Activated naive CD8-positive, alpha-beta T cell treated with anti-CD3 and anti-CD28 coated beads, Interleukin-2, amount 10 ng/mL, durations not matched to agents 7 days and 5 days (primary cell): ENCODE results near the gene ZNF512B. TPM values are rescaled to one million over a fixed set of nuclear protein-coding genes. Genes with fewer than 3 reads are reported as not detected.
"Not testable (repeated sequence)": the region's sequence is repeated elsewhere in the genome, so short reads cannot be mapped to it uniquely, and the experiment has no call there.

Source experiments
- ATAC-seq: fragments of 150-1000 bp; cut with Tn5 transposase; one replicate; pipeline ENCODE4 v1.10.0; 2021; ENCODE audit warnings: low read depth, moderate library complexity
- POLR2A ChIA-PET: fragments of 350-600 bp; sonication (Branson Sonifier 250); formaldehyde crosslinking; loops from one replicate; lab custom pipeline; 2021; ENCODE audit warnings: antibody characterized with exemption; lab: Charles Lee
- DNase-seq: peaks from one replicate; pipeline ENCODE4 v3.0.0; 2021
- H3K27ac Mint-ChIP-seq: one replicate; pipeline ENCODE4 v1.8.0; 2022; ENCODE audit warnings: mild to moderate bottlenecking, mixed read lengths
- H3K27me3 Mint-ChIP-seq: one replicate; pipeline ENCODE4 v1.8.0; 2022; ENCODE audit warnings: mild to moderate bottlenecking, moderate library complexity, mixed read lengths
- H3K36me3 Mint-ChIP-seq: one replicate; pipeline ENCODE4 v1.8.0; 2021; ENCODE audit warnings: mild to moderate bottlenecking, mixed read lengths
- H3K4me1 Mint-ChIP-seq: one replicate; pipeline ENCODE4 v1.8.0; 2021; ENCODE audit warnings: mixed read lengths
- H3K4me3 Mint-ChIP-seq: one replicate; pipeline ENCODE4 v1.8.0; 2022; ENCODE audit warnings: mild to moderate bottlenecking, moderate library complexity, mixed read lengths
- H3K9me3 Mint-ChIP-seq: one replicate; pipeline ENCODE4 v1.8.0; 2021; ENCODE audit warnings: mixed read lengths
- total RNA-seq, 2 experiments: library from RNA; stranded (reverse); gene quantifications; one replicate each; pipeline ENCODE4 v1.2.3, GENCODE V29; 2021

ZNF512B gene
- total RNA-seq, 2 experiments from 2014 or later, result 15.4 TPM

GRCh38 chr20:63974402-63975200 is 4.9 kb upstream of the ZNF512B start:
- ATAC-seq (no peak), DNase-seq (peak; percentile 31)
- peaks cover 2% of the 10 kb centered on the region for H3K27me3 Mint-ChIP-seq
- H3K9me3 Mint-ChIP-seq, result no peaks in the 10 kb centered on the region
- H3K27ac Mint-ChIP-seq, result no peak overlapping the region
- H3K36me3 Mint-ChIP-seq, result peaks cover 16% of the 10 kb centered on the region
- peaks cover 34% of the 10 kb centered on the region for H3K4me1 Mint-ChIP-seq
- POLR2A ChIA-PET, result interaction anchor here (2.1 kb wide), 1 partner anchor 18 kb away, joined by 11 read pairs; the partner anchor contains the start of gene UCKL1
- no peak overlapping the region for H3K4me3 Mint-ChIP-seq

DNA sequence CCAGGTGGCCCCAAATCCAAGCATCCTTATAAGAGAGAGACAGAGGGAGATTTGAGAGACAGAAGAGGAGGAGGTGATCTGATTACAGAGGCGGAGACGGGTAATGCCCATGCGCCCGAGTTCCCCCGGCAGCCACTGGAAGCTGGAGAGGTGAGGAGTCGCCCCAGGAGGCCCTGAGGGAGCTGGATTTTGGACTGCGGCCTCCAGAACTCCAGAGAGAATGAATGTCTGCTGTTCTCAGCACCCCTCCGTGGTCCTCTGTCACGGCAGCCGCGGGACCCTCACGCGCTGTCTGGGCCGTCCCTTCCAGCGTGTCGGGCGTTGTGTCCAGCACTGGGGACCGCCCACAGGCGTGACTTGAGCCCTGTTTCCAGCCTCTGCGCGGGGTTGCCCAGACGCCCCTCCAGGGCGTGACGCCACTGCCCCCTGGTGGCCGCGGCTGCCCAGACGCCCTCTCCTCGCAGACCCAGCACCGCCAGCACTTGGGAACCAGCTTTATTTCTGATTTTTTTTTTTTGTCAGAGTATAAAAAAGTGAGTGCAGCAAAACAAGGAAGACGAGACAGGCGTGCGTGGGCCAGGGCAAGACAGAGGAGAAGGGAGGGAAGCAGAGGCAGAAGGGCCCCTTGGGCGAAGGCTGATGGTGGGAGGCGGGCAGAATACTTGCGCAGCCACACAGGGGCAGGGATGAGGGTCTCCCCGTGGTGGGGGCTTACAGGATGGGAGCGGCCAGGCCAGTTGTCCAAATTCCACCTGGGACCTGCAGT is 4.1 kb upstream of the ZNF512B start:
- no peaks in the 10 kb centered on the region for H3K9me3 Mint-ChIP-seq
- POLR2A ChIA-PET, result interaction anchor here (0.6 to 2.1 kb wide), 4 partner anchors 17 to 334 kb away, joined by 3 to 11 read pairs (median 4); partner anchors contain the start of gene UCKL1
- H3K27me3 Mint-ChIP-seq, result peaks cover 4% of the 10 kb centered on the region
- peak; percentile 91 for DNase-seq
- H3K4me1 Mint-ChIP-seq, result peaks cover 37% of the 10 kb centered on the region
- no peak overlapping the region for H3K27ac Mint-ChIP-seq
- H3K4me3 Mint-ChIP-seq, result no peak overlapping the region
- peak; percentile 44 for ATAC-seq
- peaks cover 16% of the 10 kb centered on the region for H3K36me3 Mint-ChIP-seq

DNA sequence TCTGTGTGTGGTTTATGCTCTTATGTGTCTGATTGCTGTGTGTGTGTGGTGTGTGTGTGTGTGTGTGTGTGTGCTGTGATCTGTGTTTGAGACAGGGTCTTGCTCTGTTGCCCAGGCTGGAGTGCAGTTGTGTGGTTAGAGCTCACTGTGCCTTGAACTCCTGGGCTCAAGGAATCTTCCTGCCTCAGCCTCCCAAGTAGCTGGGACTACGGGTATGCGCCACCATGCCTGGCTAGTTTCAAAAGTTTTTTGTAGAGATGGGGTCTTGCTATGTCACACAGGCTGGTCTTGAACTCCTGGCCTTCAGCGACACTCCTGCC is 3.4 kb upstream of the ZNF512B start:
- peak overlapping the region; percentile 11 for H3K27ac Mint-ChIP-seq
- DNase-seq, result no peak
- POLR2A ChIA-PET, result interaction anchor here (1.1 to 2.1 kb wide), 2 partner anchors 16 to 65 kb away, joined by 4 to 11 read pairs; partner anchors contain the start of gene UCKL1
- H3K36me3 Mint-ChIP-seq, result peaks cover 16% of the 10 kb centered on the region
- ATAC-seq, result no peak
- H3K27me3 Mint-ChIP-seq, result peaks cover 4% of the 10 kb centered on the region
- no peaks in the 10 kb centered on the region for H3K9me3 Mint-ChIP-seq
- no peak overlapping the region for H3K4me3 Mint-ChIP-seq
- peaks cover 38% of the 10 kb centered on the region for H3K4me1 Mint-ChIP-seq

DNA sequence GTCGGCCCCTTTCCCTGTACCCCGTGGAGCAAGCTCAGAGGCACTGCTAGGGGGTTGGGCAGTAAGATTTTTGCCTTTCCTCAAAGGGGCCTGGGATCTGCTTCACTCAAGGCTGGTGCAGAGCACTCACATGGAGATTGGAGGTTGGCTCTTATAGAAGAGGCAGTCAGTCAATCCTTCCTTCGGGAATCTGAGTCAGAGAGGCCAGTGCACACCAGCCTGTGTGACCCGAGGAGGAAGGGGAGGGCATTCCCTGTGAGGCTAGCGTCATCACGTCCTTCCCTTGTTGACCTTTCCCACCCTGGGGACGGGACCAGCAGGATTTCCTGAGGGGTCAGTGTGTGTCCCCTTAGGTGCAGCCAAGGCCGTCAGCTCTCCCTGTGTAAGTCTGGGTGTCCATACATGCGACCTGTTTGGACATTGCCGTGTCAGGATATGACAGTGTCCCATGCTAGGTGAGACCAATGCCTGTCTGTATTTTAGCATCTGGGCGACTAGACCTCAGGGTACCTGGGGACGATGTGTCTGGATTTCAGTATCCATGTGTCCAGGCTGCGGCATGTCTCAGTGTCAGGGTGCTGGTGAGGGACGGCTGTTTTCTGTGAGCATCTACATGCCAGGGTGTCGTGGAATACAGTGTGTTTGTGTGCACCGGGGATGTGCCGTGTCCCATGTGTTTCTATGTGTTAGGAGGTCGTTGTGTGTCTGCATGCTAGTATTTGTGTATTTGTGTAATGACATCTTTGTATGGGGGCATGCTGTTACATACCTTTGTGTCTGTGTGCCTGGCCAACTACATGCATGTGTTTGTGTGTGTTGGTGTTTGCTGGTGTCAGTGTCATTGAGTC is 2.8 kb upstream of the ZNF512B start:
- peaks cover 16% of the 10 kb centered on the region for H3K36me3 Mint-ChIP-seq
- ATAC-seq, result no peak
- peaks cover 32% of the 10 kb centered on the region for H3K4me1 Mint-ChIP-seq
- H3K4me3 Mint-ChIP-seq, result no peak overlapping the region
- POLR2A ChIA-PET, result interaction anchor here (1.2 to 2.1 kb wide), 2 partner anchors 8 to 16 kb away, joined by 3 to 11 read pairs; partner anchors contain the start of genes PRPF6 and UCKL1
- no peak for DNase-seq
- peaks cover 4% of the 10 kb centered on the region for H3K27me3 Mint-ChIP-seq
- H3K9me3 Mint-ChIP-seq, result no peaks in the 10 kb centered on the region
- H3K27ac Mint-ChIP-seq, result peak overlapping the region; percentile 11

GRCh38 chr20:63971960-63972311 is 2.2 kb upstream of the ZNF512B start:
- not testable (repeated sequence) for DNase-seq, H3K9me3 Mint-ChIP-seq, H3K27me3 Mint-ChIP-seq, H3K4me3 Mint-ChIP-seq, ATAC-seq, H3K27ac Mint-ChIP-seq
- Mint-ChIP-seq H3K4me1 (peaks cover 27% of the 10 kb centered on the region), H3K36me3 (peaks cover 16% of the 10 kb centered on the region)
- POLR2A ChIA-PET, result interaction anchor here (1.2 kb wide), 1 partner anchor 9 kb away, joined by 3 read pairs; the partner anchor contains the start of gene PRPF6

DNA sequence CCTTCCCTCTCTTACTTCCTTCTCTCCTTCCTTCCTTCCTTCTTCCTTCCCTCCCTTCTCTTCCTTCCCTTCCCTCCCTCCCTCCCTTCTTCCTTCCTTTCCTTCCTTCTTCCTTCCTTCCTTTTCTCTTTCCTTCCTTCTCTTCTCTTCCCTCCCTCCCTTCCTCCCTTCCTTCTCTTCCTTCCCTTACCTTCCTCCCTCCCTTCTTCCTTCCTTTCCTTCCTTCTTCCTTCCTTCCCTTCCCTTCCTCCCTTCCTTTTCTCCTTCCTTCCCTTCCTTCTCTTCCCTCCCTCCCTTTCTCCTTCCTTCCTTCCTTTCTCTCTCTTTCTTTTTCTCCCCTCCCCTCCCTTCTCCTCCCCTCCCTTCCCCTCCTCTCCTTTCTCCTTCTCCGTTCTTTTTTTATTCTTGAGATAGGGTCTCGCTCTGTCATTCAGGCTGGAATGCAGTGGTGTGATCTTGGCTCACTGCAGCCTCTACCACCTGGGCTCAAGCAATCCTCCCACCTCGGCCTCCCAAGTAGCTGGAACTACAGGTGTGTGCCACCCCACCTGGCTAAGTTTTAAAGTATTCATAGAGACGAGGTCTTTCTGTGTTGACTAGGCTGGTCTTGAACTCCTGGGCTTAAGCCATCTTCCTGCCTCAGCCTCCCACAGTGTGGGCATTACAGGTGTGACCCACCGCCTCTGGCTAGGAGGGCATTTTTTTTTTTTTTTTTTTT is 1.1 kb upstream of the ZNF512B start:
- Mint-ChIP-seq H3K36me3 (peaks cover 13% of the 10 kb centered on the region), H3K4me1 (peaks cover 18% of the 10 kb centered on the region), H3K27ac (peak overlapping the region; percentile 82), H3K4me3 (peak overlapping the region; percentile 55), H3K9me3 (no peaks in the 10 kb centered on the region), H3K27me3 (peaks cover 4% of the 10 kb centered on the region)
- POLR2A ChIA-PET, result interaction anchor here (1.2 kb wide), 1 partner anchor 10 kb away, joined by 3 read pairs; the partner anchor contains the start of gene PRPF6
- no peak for ATAC-seq
- no peak for DNase-seq

DNA sequence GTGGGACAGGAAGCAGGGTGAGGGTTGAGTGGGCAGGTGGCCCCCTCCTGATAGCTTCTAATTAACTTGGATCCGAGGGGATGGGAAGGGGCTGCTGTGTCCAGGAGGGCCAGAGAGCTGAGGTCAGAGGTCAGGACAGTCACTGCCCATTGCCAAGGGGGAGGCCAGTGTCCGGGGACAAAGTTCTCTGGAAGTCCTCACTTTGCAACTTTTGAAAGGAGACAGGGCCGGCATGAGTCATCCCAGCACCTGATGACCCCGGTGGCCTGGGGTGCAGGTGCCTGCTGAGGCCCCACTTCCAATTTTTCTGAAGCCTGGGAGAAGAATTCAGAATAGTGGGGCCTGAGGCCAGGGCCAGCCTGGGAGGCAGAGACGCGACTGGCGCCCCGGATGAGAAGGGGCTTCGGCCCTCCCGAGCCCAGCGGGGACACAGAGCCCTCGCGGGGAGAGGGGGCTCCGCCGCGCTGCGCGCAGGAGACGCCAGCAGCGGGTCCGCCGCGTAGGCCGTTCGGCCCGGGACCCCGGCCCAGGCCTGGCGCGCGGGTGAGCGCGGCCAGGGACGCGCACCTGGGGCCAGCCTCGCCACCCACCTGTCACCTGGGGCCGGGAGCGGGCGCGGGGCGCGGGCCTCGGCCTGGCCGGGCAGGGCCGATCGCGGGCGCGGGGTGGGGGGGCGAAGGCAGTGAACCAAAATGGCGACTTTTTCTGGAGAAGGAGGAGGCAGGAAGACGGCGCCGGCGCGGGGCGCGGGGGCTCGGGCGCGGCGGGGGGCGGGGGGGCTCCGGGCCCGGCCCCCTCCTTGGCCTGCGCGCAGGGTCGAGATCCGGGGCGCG is 586 bp downstream of the ZNF512B start:
- peak; percentile 19 for ATAC-seq
- DNase-seq, result peak; percentile 64
- Mint-ChIP-seq H3K4me3 (peak overlapping the region; percentile 86), H3K4me1 (peaks cover 18% of the 10 kb centered on the region), H3K36me3 (peaks cover 8% of the 10 kb centered on the region), H3K9me3 (no peaks in the 10 kb centered on the region), H3K27ac (peak overlapping the region; percentile 84), H3K27me3 (peaks cover 4% of the 10 kb centered on the region)
- POLR2A ChIA-PET, result interaction anchor here (0.8 to 1.5 kb wide), 5 partner anchors 9 to 94 kb away, joined by 3 to 6 read pairs (median 4); partner anchors contain the start of genes SAMD10 and UCKL1

DNA sequence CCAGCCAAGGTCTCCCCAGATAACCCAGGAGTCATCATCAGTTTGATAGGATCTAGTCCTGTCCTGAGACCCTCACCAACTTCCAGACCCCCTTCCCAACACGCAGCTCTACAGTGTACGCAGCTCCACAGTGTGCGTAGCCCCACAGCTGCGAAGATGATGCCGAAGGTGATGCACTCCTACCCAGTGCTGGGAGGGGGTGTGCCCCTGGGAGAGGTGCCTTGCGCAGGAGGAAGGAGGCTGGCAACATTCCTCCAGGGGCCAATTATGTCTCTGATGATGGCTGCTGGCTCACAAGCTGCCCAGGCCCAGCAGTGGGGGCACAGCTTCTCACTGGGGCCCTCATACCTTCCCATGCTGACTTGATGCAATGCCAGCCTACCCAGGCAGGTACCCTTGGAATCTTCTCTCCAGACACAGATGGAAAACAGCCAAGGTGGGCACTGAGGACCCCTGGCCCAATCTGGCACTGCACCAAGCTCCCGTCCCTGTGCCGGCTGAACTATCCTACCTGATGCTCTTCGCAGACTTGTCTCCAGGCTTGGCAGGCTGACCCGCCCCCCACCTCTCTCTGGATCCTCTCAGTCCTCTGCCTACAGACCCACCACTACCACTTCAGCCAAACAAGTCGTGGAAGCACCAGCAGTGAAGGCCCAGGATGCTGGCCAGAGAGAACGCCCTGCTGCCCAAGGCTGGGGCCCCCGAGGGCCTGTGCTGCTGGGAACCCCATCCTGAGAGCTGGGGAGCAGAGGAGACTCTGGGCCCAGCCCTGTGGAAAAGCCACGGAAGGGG is 1.4 kb downstream of the ZNF512B start:
- ATAC-seq (no peak), DNase-seq (no peak)
- H3K27ac Mint-ChIP-seq, result peak overlapping the region; percentile 84
- no peaks in the 10 kb centered on the region for H3K9me3 Mint-ChIP-seq
- peak overlapping the region; percentile 86 for H3K4me3 Mint-ChIP-seq
- peaks cover 8% of the 10 kb centered on the region for H3K36me3 Mint-ChIP-seq
- POLR2A ChIA-PET, result interaction anchor here (0.8 to 1.5 kb wide), 5 partner anchors 9 to 93 kb away, joined by 3 to 6 read pairs (median 4); partner anchors contain the start of genes SAMD10 and UCKL1
- H3K27me3 Mint-ChIP-seq, result peaks cover 4% of the 10 kb centered on the region
- H3K4me1 Mint-ChIP-seq, result peaks cover 14% of the 10 kb centered on the region

GRCh38 chr20:63967330-63968135 is 2.2 kb downstream of the ZNF512B start:
- no peak overlapping the region for H3K27ac Mint-ChIP-seq
- ATAC-seq (no peak), DNase-seq (no peak)
- H3K36me3 Mint-ChIP-seq, result peaks cover 7% of the 10 kb centered on the region
- POLR2A ChIA-PET, result interaction anchor here (1.4 to 1.5 kb wide), 2 partner anchors 11 to 12 kb away, joined by 4 to 6 read pairs; partner anchors contain the start of genes SAMD10 and UCKL1
- no peaks in the 10 kb centered on the region for H3K9me3 Mint-ChIP-seq
- H3K27me3 Mint-ChIP-seq, result peaks cover 4% of the 10 kb centered on the region
- no peak overlapping the region for H3K4me3 Mint-ChIP-seq
- peaks cover 10% of the 10 kb centered on the region for H3K4me1 Mint-ChIP-seq

DNA sequence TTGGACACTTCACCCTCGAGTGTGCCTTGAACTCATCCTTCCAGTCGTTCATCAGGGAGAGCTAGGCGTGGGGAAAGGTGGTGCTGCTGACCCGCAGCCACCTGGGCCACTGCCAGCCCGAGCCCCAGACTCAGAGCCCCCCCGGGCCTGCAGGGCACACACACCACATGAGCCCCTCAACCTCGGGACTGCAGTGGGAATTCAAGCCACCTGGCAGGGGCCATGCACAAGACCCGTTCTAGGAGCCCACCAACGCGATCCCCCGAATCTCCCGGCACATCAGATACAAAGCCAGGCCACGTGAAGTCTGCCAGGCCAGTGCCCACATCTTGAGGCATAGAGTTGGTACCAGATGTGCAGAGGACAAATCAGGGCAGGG is 2.8 kb downstream of the ZNF512B start:
- Mint-ChIP-seq H3K4me1 (peaks cover 8% of the 10 kb centered on the region), H3K36me3 (peaks cover 7% of the 10 kb centered on the region), H3K4me3 (no peak overlapping the region), H3K27me3 (peaks cover 4% of the 10 kb centered on the region), H3K9me3 (no peaks in the 10 kb centered on the region), H3K27ac (no peak overlapping the region)
- DNase-seq (no peak), ATAC-seq (no peak)
- POLR2A ChIA-PET, result no interaction called here
